ENCODE results near the gene SPINT3. TPM values are rescaled to one million over a fixed set of nuclear protein-coding genes. Genes with fewer than 3 reads are reported as not detected.

The SPINT3 gene
- total RNA-seq, 1 experiment from 2014 or later = not detected

DNA sequence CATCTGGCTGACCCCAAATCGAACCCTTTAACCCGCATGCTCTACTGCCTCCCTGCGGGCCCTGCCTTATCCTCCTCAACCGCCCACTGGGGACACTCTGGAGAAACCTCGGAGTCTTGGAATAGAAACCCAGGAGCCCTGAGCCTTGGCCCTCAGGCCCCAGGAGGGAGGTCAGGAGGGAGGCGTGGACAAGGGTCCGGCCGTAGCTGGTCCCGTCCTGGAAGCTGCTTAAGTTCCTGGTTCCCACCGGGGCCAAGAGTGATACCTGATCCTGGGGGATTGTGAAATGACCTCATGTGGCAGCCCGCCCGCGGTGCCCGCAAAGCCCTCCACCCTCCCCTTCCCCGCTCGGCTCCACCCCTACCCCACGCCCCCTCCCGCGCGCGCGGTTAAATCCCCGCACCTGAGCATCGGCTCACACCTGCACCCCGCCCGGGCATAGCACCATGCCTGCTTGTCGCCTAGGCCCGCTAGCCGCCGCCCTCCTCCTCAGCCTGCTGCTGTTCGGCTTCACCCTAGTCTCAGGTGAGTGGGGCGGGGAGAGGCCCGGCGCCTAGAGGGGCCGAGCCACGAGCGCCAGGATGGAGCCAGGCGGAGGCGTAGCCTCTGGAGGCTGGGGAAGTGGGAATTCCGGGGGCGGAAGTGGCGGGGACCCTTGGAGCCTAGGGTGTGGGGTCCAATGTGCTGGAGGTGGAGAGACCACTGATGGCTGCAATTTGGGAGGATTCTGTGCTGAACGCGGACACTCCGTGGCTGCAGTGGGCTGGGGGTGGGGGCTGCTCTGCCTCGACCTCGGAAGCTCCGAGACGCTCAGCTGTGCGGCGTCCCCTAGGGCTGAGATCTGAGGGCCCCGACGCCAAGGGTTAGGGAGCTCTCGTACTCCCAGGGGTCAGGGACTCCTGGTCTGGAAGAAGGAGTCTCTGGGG is 45.8 kb downstream of the SPINT3 start, which contains the start of gene WFDC2:
WFDC2 (plus strand) TSS at position 418 of the 926 bp plus-strand sequence; CDS start at position 447, 29 bp downstream.
- no peak for DNase-seq (ENCODE audit: low spot score)
- in situ Hi-C loops (cut with HindIII; ENCODE audit: low sequenced_read_pairs) = no loop called here

DNA sequence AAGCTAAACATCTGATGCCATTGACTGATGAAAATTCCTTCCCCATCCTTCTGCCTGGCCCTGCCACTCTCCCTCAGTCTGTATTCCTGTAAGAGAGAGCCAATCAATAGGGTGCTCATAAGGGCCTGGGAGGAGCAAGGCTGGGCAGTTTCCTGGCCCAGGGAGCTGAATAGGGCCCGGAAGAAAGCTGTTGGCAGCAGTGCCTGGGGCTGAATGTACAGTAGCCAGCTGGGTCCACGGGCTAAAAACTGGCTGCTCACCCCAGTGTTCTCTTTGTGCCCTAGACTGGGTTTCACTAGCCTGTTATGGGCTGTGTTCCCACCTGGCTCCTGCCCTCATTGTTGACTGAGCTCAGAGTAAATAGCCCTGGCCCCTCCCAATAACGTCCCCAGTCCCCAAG is 47.6 kb downstream of the SPINT3 start:
- in situ Hi-C loops (cut with HindIII; ENCODE audit: low sequenced_read_pairs) = no loop called here
- DNase-seq (ENCODE audit: low spot score) = peak; percentile 10

DNA sequence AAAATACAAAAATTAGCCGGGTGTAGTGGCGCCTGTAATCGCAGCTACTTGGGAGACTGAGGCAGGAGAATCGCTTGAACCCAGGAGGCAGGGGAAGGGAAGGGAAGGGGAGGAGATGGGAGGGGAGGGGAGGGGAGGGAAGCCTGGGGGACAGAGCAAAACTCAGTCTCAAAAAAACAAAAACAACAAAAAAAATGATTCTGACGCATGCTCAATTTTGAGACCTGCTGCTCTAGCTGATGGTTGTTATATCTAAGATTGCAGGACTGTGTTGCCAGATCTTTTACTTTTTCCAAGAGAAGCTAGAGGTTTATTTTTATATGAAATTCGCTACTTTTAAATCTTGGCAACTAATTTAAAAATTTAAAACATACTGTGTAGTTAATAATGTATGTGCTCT is 48.2 kb downstream of the SPINT3 start:
- no peak for DNase-seq (ENCODE audit: low spot score)
- in situ Hi-C loops (cut with HindIII; ENCODE audit: low sequenced_read_pairs) = no loop called here

DNA sequence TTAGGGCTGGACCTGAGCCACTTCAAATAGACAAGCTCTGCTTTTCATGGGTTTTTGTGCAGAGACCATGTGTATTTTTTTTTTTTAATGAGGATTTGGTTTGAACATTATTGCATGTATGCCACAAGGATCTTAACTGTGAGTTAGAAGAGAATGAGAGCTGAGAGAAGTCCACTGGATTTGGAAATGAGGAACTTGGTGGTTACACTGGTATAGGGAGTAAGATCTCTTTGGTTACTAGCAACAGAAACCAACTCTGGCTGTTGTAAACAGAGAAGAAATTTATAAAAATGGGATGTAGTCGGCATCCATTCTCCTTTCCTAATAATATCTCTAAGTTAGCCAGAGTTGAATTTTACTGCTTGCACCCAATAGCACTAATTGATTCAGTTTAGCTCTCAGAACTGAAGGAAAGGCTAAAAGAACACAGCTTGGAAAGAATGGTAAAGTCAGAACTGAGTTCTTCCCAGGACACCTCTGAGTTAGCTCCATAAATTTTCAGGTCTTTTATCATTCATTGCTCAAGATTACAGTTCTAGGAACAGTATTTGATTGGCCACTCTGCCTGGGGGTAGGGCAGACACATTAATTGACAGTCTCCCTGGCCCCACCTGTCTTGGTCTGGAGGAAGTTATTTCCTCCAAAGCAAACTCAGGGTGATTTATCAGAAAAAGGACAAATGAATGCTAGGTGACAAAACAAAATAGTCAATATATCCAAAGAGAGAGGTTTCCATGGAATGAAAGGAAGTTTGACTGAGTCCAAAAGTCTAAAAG is 49.7 kb downstream of the SPINT3 start:
- in situ Hi-C loops (cut with HindIII; ENCODE audit: low sequenced_read_pairs) = no loop called here

DNA sequence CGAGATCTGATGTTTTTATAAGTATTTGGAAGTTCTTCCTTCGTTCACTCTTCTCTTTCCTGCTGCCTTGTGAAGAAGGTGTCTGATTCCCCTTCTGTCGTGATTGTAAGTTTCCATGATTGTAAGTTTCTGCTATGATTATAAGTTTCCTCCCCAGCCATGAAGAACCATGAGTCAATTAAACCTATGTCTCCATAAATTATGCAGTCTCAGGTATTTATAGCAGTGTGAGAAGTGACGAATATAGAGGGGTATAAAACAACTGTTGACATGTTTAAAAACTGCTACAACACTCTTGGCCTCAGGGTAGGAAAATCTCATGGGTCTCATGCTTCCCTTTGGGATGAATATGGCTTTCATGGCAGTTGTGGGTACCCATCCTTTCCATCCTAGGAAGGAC is 51.7 kb downstream of the SPINT3 start:
- in situ Hi-C loops (cut with HindIII; ENCODE audit: low sequenced_read_pairs) = no loop called here
- no peak for DNase-seq (ENCODE audit: low spot score)

More for the DNA sequence above, 49.7 kb downstream of the SPINT3 start:
- no peak for DNase-seq (ENCODE audit: low spot score)

DNA sequence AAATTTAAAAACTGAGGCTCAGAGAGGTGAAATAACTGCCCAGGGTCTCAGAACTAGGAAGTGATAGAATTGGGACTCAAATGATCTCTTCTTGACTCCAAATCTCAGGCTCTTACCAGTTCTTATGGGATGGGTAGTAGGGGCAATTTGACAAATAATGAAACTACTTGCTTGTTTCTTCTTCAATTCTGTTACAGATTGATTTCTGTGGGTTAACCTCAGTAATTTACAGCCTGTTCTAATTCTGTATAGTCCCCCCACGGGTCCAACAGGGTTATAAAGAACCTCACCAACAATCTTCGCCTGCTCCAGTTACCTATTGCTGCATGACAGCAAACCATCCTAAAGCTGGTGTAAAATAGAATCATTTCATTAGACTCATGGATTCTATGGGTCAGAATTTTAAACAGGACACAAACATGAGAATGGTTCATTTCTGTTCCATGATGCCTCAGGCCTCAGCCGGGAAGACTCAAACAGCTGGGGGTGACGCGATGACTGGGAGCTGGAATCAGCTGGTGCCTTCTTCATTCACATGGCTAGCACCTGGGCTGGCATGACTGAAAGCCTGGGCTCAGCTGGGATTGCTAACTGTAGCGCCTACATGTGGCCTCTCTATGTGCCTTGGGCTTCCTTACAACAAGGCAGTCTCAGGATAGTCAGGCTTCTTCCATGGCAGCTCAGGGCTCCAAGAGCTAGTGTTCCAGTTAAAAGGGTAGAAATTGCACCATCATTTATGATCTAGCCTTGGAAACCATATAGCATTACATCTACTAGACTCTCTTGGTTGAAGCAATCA is 52.5 kb downstream of the SPINT3 start:
- in situ Hi-C loops (cut with HindIII; ENCODE audit: low sequenced_read_pairs) = no loop called here
- no peak for DNase-seq (ENCODE audit: low spot score)

Other genes starting within 250 kb of the SPINT3 start
- gene RBPJL, start 208.8 kb downstream of the SPINT3 start, total RNA-seq (2014; rRNA removed; shearing (Covaris generic)) = not detected in 2 replicates
- gene MATN4, start 207.3 kb downstream of the SPINT3 start, total RNA-seq (2014; rRNA removed; shearing (Covaris generic)) = not detected in 2 replicates
- gene SDC4, start 167.2 kb downstream of the SPINT3 start, total RNA-seq (2014; rRNA removed; shearing (Covaris generic)) = 16.4 and 24.7 TPM in 2 replicates
- gene SYS1, start 152.5 kb downstream of the SPINT3 start, total RNA-seq (2014; rRNA removed; shearing (Covaris generic)) = 13.0 and 21.9 TPM in 2 replicates
- not detected in 2 replicates for gene TP53TG5, start 137.3 kb downstream of the SPINT3 start, total RNA-seq (2014; rRNA removed; shearing (Covaris generic))
- 0.86 and 5.7 TPM in 2 replicates for gene DBNDD2, start 107.3 kb downstream of the SPINT3 start, total RNA-seq (2014; rRNA removed; shearing (Covaris generic))
- 25.2 and 31.0 TPM in 2 replicates for gene PIGT, start 99.5 kb downstream of the SPINT3 start, total RNA-seq (2014; rRNA removed; shearing (Covaris generic))
- gene WFDC2, start 45.9 kb downstream of the SPINT3 start, total RNA-seq (2014; rRNA removed; shearing (Covaris generic)) = not detected in 2 replicates
- gene WFDC6, start 23.9 kb upstream of the SPINT3 start, total RNA-seq (2014; rRNA removed; shearing (Covaris generic)) = not detected in 2 replicates
- gene EPPIN, start 31.8 kb upstream of the SPINT3 start, total RNA-seq (2014; rRNA removed; shearing (Covaris generic)) = not detected in 2 replicates
- not detected in 2 replicates for gene WFDC8, start 63.7 kb upstream of the SPINT3 start, total RNA-seq (2014; rRNA removed; shearing (Covaris generic))
- not detected in 2 replicates for gene WFDC10A, start 114.1 kb upstream of the SPINT3 start, total RNA-seq (2014; rRNA removed; shearing (Covaris generic))
- gene WFDC9, start 115.7 kb upstream of the SPINT3 start, total RNA-seq (2014; rRNA removed; shearing (Covaris generic)) = not detected in 2 replicates
- gene WFDC11, start 154.6 kb upstream of the SPINT3 start, total RNA-seq (2014; rRNA removed; shearing (Covaris generic)) = not detected in 2 replicates
- gene WFDC13, start 186.4 kb upstream of the SPINT3 start, total RNA-seq (2014; rRNA removed; shearing (Covaris generic)) = not detected in 2 replicates
- not detected in 2 replicates for gene WFDC10B, start 189.4 kb upstream of the SPINT3 start, total RNA-seq (2014; rRNA removed; shearing (Covaris generic))
- gene SPINT4, start 206.7 kb upstream of the SPINT3 start, total RNA-seq (2014; rRNA removed; shearing (Covaris generic)) = not detected in 2 replicates